Posterior cingulate gyrus (tissue), 11 donors: ENCODE data around the gene GTF3C1.
A peak's percentile ranks its signal among the peaks of the same experiment; 100 is the strongest.
"Not testable (repeated sequence)": the region's sequence is repeated elsewhere in the genome, so short reads cannot be mapped to it uniquely, and the experiment has no call there.

ENCODE experiments used
- DNase-seq, 10 donors: peaks; one replicate each; pipeline versions ENCODE4 v3.0.0 to v3.0.0-alpha.2; 2020 to 2021; ENCODE audit warnings: mixed read lengths in 3 of 10
- intact Hi-C: fragments of 100-400 bp; cut with DNase I; formaldehyde crosslinking; loops from one replicate; pipeline ENCODE4 v1.15.1; 2023

GTF3C1 gene

GRCh38 chr16:27452569-27453493 is 96.9 kb downstream of the GTF3C1 start:
- intact Hi-C loops = no loop called here
- peak in 2 of 10 donors; percentile 30 to 62 for DNase-seq

- DNase-seq = peak in 1 of 10 donors; percentile 35
- intact Hi-C loops = no loop called here
Observed at GRCh38 chr16:27450196-27450549, 99.5 kb downstream of the GTF3C1 start.

DNA sequence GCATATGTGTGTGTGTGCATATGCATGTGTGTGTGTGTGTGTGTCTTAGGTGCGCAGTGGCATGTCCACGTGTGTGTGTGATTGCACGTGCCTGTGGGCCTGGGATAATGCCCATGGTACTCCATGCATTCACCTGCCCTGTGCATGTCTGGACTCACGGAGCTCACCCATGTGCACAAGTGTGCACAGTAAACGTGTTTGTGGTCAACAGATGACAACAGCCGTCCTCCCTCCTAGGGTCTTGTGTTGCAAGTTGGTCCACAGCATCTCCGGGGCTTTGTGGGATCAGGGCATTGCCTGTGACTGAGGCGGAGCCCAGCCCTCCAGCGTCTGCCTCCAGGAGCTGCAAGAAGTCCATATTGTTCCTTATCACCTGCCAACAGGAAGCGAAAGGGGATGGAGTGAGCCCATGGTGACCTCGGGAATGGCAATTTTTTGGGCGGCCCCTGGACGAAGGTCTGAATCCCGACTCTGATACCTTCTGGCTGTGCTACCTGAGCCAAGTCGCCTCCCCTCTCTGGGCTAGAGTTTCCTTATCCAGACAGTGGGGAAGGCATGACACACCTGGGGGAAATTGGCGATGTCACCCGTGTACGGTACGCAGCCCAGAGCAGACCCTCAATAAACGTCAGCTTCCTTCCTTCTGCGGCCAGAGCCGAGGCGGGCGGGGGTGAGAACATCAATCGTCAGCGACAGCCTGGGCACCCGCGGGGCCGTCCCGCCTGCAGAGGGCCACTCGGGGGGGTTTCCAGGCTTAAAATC is 100.1 kb downstream of the GTF3C1 start:
- intact Hi-C loops = no loop called here
- no peak for DNase-seq

GRCh38 chr16:27448532-27449433 is 100.9 kb downstream of the GTF3C1 start:
- peak in 2 of 10 donors; percentile 48 to 66 for DNase-seq
- intact Hi-C loops = no loop called here

DNA sequence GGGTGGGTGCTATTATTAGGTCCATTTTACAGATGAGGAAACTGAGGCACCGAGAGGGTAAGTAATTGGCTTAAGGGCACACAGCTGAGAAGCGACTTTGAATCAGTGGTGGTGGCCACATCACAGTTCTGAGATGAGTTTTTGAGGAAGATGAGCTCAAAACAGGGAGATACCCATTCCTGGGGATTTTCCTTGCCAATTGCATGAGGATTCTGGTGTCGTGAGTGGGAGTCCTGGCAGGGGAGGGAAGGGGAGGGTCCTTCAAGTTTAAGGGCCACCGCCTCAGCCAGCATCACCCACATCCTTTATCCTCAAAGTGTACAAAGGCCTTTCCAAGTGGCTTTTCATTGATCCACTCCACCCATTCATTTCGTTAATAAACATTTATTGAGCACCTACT is 102.4 kb downstream of the GTF3C1 start:
- DNase-seq = peak in 1 of 10 donors; percentile 17
- intact Hi-C loops = no loop called here

- peak in 3 of 10 donors; percentile 39 to 71 (median 57) for DNase-seq
- intact Hi-C loops = no loop called here
Observed at GRCh38 chr16:27446721-27447120, 103.0 kb downstream of the GTF3C1 start.

- peak in 3 of 10 donors; percentile 47 to 64 (median 47) for DNase-seq
- intact Hi-C loops = no loop called here
Observed at GRCh38 chr16:27445502-27446175, 104.1 kb downstream of the GTF3C1 start.

GRCh38 chr16:27444470-27444869 is 105.2 kb downstream of the GTF3C1 start:
- intact Hi-C loops = no loop called here
- DNase-seq = peak in 2 of 10 donors; percentile 33 to 80

- intact Hi-C loops = no loop called here
- DNase-seq = no peak
Observed at GRCh38 chr16:27444015-27444414, 105.7 kb downstream of the GTF3C1 start.

DNA sequence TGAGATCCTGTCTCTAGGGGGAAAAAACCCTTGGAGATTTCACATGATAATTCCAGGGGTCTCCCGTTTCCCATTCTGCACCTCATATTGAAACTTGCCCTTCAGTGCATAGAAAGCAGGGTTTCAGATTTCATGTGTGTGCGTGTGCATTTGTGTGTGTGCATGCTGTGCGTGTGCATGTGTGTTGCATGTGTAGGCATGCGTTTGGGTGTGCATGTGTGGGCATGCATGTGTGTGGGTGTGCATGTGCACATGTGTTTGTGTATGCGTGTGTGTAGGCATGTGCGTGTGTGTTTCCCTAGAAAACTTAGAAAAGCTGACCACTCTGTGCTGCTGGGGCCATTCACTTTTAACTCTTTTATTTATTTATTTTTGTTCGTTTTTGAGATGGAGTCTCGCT is 107.7 kb downstream of the GTF3C1 start:
- DNase-seq = no peak
- intact Hi-C loops = no loop called here

DNA sequence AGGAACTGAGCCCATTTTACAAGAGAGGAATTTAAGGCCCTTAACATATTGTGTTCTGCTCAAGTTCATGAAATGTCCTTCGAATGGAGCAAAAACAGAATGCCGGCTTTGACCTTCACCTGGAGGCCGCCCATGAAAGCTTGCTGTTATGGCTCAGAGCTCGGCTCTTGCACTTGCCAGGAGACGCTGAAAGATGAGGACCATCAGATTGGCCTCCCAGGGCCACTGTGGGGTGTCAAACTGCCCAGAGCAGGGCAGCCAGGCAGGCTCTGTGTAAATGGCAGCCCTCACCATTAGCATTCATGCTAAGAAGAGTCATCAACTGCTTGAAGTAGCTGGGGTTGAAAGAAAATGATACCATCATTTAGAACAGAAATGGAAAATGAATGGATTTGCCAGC is 108.4 kb downstream of the GTF3C1 start:
- DNase-seq = peak in 2 of 10 donors; percentile 40 to 62
- intact Hi-C loops = no loop called here

DNA sequence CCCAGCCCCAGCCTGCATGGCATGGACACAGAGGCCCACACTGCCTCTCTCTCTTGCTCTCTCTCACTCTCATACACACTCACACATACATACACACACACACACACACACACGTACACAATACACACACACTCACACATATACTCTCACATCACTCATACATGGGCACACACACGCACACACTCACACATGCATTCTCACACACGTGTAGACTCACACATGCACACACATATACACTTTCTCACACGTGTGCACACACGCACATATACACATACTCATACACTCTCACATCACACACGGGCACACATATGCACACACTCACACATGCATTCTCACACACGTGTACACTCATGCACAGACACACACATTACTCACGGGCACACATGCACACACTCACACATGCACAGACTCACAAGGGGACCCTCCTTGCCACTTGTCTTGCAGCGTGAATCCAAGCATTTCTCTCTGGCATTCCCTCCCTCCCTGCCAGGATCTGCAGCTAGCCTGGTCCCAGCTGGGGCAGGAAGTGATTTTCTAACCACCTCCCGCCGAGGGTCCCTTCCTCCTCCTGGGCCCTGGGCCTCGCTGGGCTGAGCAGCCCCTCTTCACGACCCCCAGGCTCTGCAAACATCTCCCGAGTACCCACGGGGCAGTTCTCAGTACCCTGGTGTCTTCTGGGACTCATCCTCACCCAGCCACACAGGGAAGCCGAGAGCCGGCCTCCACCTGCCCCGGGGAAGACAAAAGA is 110.3 kb downstream of the GTF3C1 start:
- intact Hi-C loops = no loop called here

DNA sequence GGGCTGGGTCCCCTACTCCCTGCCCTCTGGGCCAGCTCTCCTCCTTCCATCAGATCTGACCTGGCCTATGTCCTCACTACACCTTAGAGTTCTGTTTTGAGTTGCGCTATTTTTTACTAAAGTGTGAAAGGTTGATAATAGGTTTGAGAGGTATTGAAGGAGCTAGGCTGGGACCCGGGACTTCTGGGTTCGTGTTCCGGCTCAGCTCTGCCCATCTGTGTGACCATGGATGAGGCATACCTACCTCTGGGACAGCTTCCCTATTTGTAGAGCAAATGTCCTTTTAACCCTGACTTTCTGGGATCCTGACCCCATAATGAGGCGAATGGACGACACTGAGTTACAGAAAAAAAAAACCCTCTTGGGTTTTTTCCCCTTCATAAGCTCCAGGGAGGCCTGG is 111.8 kb downstream of the GTF3C1 start:
- DNase-seq = peak in 1 of 10 donors; percentile 17
- intact Hi-C loops = no loop called here

More for the DNA sequence above, 110.3 kb downstream of the GTF3C1 start:
- peak in 1 of 10 donors; percentile 12 for DNase-seq

DNA sequence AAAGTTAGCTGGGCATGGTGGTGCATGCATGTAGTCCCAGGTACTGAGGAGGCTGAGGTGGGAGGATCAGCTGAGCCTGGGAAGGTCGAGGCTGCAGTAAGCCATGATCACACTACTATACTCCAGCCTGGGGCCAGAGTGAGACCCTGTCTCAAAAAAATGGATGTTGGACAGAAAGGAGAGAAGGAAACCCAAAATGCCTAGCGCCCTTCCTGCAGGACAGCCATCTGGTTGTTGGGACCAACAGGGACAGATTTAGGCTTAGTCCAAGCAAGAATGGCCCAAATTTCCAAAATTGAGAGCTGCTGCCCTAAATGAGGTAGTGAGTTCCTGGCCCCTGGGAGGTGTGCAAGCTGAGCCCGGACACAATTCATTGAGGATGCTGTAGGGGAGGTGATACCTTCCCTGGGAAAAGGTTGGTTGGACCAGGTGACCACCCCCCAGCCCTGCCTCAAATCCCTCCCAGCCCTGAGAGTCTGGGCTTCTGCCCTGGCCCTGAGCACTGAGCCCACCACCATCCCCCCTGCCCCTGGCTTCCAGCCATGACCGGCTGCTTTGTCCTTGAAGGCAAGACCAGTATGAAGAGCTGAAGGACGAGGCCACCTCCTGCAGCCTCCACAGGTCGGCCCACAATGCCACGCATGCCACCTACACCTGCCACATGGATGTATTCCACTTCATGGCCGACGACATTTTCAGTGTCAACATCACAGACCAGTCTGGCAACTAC is 112.6 kb downstream of the GTF3C1 start:
- DNase-seq = peak in 2 of 10 donors; percentile 64 to 78
- intact Hi-C loops = no loop called here

DNA sequence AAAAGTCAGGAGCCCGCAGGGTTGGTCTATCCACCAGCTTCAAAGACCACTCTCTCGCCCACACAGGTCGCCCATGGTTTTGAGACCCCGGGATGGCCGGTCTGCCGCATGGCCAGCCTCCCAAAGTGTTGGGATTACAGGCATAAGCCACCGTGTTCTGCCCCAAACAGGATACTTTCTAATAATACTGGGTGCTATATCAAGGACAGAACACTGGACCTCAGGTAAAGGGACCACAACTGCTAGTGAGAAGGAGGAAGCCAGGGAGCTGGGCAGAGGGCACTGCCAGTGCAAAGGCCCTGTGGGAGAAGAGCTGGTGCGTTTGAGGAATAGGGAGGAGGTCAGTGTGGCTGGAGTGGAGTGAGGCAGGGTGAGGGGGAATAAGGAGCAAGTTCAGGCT is 113.6 kb downstream of the GTF3C1 start:
- intact Hi-C loops = no loop called here

DNA sequence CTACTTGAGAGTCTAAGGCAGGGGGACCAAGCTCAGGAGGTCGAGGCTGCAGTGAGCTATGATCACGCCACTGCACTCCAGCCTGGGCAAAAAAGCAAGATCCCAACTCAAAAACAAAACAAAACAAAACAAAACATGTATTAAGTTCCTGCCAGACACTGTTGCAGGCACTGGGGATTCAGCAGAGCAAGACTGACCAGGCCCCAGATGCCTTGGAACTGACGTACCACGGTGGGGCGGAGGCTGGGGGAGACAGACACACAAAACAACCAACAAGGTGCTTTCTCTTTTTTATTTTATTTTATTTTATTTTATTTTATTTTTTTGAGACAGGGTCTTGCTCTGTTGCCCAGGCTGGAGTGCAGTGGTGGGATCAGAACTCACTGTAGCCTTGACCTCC is 114.6 kb downstream of the GTF3C1 start:
- intact Hi-C loops = not testable (repeated sequence)
- peak in 3 of 10 donors; percentile 31 to 66 (median 42) for DNase-seq

More for the DNA sequence above, 113.6 kb downstream of the GTF3C1 start:
- peak in 3 of 10 donors; percentile 28 to 62 (median 46) for DNase-seq

DNA sequence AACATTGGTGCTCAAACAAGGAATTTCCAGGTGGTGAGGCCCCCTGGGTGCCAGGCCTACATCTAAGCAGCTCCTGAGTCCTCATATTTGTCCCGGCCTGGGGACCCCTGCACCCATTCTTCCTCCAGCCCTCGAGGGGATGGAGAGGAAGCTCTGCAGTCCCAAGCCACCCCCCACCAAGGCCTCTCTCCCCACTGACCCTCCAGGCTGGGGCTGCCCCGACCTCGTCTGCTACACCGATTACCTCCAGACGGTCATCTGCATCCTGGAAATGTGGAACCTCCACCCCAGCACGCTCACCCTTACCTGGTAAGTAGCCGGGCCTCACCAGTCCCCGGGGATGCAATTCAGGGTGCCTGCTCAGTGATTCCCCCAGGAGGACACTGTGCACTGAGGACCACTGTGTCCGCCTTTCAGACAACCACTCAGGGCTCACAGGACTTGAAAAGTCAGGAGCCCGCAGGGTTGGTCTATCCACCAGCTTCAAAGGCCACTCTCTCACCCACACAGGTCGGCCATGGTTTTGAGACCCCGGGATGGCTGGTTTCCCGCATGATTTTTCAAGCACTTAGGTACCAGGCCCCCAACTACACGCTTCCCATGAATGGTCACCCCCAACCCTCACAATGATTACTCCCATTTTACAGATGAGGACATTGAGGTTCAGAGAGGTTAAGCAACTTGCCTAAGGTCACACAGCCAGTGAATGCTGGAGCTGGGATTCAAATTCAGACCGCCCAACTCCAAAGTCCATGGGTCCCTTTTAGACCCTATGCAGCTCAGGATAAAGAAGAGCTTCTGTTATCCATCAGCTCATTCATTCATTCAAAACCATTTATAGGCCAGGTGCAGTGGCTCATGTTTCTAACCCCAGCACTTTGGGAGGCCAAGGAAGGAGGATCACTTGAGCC is 115.3 kb downstream of the GTF3C1 start:
- DNase-seq = peak in 2 of 10 donors; percentile 66 to 68
- intact Hi-C loops = no loop called here
